Measurements from ENCODE around the gene COIL. TPM values are rescaled to one million over a fixed set of nuclear protein-coding genes. Genes with fewer than 3 reads are reported as not detected.

Gene COIL
- total and polyA plus RNA-seq, 2 donors (not counting 3 experiments of a cell fraction or from before 2014, with no cell fraction given): 4.2 to 20.6 TPM

DNA sequence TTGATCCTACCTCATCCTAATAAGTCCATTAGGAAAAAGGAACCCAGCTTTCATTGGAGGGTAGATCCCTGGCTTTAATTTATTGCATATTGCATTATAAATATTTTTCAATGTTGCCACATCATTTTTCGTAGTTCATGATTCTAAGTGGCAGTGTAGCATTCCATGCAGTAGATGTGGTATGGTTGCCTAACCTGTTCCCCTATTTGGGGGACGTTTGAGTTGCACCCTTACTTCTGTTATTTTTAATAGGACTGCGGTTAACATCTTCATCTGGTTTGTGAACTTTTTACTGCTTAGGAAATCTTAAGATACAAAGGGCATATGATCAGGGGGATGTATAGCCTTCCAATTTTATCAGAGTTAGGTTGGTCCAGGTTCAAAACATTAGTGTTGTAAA, 22.5 kb upstream of the COIL start:
- DNase-seq (ENCODE audit: low read depth, low spot score) (no peak), FAIRE-seq (no peak)
- H3K4me1 ChIP-seq (ENCODE audit: control insufficient read depth, extremely low read depth, insufficient read depth, low read length): peaks cover 8% of the 10 kb centered on the region
- H3K9me1 ChIP-seq (replicated peaks; ENCODE audit: control insufficient read depth, extremely low read depth, insufficient read depth, low read length): no peaks in the 10 kb centered on the region
- no peak overlapping the region for H3K9ac ChIP-seq (replicated peaks; ENCODE audit: extremely low read depth, insufficient read depth, low read length)
- no TSS peak for BruUV-seq (replicated peaks)
- H3K27ac ChIP-seq (ENCODE audit: insufficient read depth, low read depth, low read length): no peak overlapping the region
- intact Hi-C loops (cut with micrococcal nuclease) (no loop called here), dilution Hi-C loops (cut with MboI; ENCODE audit: extremely low pct_ligation_motif_present, low sequenced_read_pairs) (no loop called here)
- ChIA-PET POLR2A (no interaction called here), CTCF (no interaction called here)
- peaks cover 0 to 8% of the 10 kb centered on the region in 2 experiments for H3K36me3 ChIP-seq (ENCODE audit: control insufficient read depth in 2 of 2, extremely low read depth in 1 of 2, insufficient read depth in 2 of 2, low read length in 2 of 2)
- no peak overlapping the region for H3K4me2 ChIP-seq (ENCODE audit: insufficient read depth, low read length)
- TF ChIP-seq, protein P1, sequence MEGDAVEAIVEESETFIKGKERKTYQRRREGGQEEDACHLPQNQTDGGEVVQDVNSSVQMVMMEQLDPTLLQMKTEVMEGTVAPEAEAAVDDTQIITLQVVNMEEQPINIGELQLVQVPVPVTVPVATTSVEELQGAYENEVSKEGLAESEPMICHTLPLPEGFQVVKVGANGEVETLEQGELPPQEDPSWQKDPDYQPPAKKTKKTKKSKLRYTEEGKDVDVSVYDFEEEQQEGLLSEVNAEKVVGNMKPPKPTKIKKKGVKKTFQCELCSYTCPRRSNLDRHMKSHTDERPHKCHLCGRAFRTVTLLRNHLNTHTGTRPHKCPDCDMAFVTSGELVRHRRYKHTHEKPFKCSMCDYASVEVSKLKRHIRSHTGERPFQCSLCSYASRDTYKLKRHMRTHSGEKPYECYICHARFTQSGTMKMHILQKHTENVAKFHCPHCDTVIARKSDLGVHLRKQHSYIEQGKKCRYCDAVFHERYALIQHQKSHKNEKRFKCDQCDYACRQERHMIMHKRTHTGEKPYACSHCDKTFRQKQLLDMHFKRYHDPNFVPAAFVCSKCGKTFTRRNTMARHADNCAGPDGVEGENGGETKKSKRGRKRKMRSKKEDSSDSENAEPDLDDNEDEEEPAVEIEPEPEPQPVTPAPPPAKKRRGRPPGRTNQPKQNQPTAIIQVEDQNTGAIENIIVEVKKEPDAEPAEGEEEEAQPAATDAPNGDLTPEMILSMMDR (IDR thresholded peaks at IDR 0.05; ENCODE audit: extremely low read depth in 1 of 2, insufficient read depth in 1 of 2, low read depth in 1 of 2, low read length in 2 of 2): no peak
- TF ChIP-seq EZH2 (IDR thresholded peaks at IDR 0.05; ENCODE audit: borderline replicate concordance, low read depth, low read length, severe bottlenecking) (no peak), JUN (IDR thresholded peaks at IDR 0.05; ENCODE audit: borderline replicate concordance, insufficient read depth, insufficient read length, low read depth) (no peak), MYC (IDR thresholded peaks at IDR 0.05; ENCODE audit: low read depth, low read length) (no peak), POLR2A (IDR thresholded peaks at IDR 0.05; ENCODE audit: low read depth, low read length) (no peak), POLR2AphosphoS5 (IDR thresholded peaks at IDR 0.05; ENCODE audit: insufficient read depth, low read depth, low read length) (no peak), GATA2 (IDR thresholded peaks at IDR 0.05; ENCODE audit: insufficient read depth, insufficient read length, low read depth, low read length) (no peak)
- H3K79me2 ChIP-seq (ENCODE audit: control insufficient read depth, insufficient read depth, low read length): no peaks in the 10 kb centered on the region
- no peaks in the 10 kb centered on the region for H3K9me3 ChIP-seq (replicated peaks; ENCODE audit: control insufficient read depth, insufficient read depth, low read length)
- H2AFZ ChIP-seq (ENCODE audit: low read depth, low read length): no peak overlapping the region
- no peak overlapping the region for H3K4me3 ChIP-seq (replicated peaks in 1 of 3; ENCODE audit: insufficient read depth in 1 of 3, low read depth in 1 of 3, low read length in 3 of 3)
- H3K27me3 ChIP-seq (ENCODE audit: control insufficient read depth in 2 of 2, insufficient read depth in 2 of 2, low read length in 2 of 2): no peaks in the 10 kb centered on the region
- no peaks in the 10 kb centered on the region for H4K20me1 ChIP-seq (replicated peaks; ENCODE audit: control insufficient read depth, extremely low read depth, insufficient read depth, low read length)
